Measurements from ENCODE around the gene VEPH1. TPM values are rescaled to one million over a fixed set of nuclear protein-coding genes. Genes with fewer than 3 reads are reported as not detected.

The VEPH1 gene
- polyA plus RNA-seq, 2 of the 4 experiments (the other 2 are of a cell fraction) = 0.04 to 0.16 TPM

DNA sequence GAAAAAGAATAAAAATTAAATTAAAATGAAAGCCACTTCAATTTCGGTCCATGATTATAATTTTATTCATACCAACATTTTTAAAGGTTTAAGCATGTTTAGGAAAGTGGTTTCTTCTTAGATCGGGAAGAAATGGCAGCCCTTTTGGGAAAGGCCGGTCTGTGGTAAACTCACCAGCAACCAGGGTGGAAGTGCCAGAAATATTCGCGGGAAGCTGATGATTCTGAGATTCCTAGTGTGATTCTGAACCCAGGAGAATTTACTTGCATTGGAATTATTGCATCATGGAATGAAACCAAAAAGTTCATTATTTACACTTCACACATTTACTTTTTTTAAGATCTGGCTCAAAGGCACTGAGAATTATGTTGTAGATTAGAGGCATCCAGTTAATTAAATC, 246.1 kb downstream of the VEPH1 start:
- Histone ChIP-seq H3K9me3 (no peaks in the 10 kb centered on the region), H3K4me2 (no peak overlapping the region), H3K4me3 (no peak overlapping the region), H3K4me1 (no peaks in the 10 kb centered on the region), H3K27ac (no peak overlapping the region)
- ATAC-seq (no peak), DNase-seq (ENCODE audit: low read depth in 1 of 2, low spot score in 1 of 2) (no peak), FAIRE-seq (no peak)
- TF ChIP-seq EP300 (IDR thresholded peaks at IDR 0.05) = no peak
- TF ChIP-seq TFCP2L1 (CRISPR knock-in tag; IDR thresholded peaks at IDR 0.05) = no peak
- no peak for TF ChIP-seq FOSL2 (IDR thresholded peaks at IDR 0.05)
- no peak for TF ChIP-seq FOSL2 (CRISPR knock-in tag; IDR thresholded peaks at IDR 0.05)
- TF ChIP-seq, protein P1, sequence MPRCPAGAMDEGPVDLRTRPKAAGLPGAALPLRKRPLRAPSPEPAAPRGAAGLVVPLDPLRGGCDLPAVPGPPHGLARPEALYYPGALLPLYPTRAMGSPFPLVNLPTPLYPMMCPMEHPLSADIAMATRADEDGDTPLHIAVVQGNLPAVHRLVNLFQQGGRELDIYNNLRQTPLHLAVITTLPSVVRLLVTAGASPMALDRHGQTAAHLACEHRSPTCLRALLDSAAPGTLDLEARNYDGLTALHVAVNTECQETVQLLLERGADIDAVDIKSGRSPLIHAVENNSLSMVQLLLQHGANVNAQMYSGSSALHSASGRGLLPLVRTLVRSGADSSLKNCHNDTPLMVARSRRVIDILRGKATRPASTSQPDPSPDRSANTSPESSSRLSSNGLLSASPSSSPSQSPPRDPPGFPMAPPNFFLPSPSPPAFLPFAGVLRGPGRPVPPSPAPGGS (IDR thresholded peaks at IDR 0.05) = no peak
- no peak for TF ChIP-seq RARB (CRISPR knock-in tag; IDR thresholded peaks at IDR 0.05)
- POLR2A ChIA-PET = no interaction called here
- CTCF ChIA-PET = interaction anchor here (1.1 kb wide), 1 partner anchor 19 kb away, joined by 3 read pairs; no protein-coding TSS in a partner anchor
- WGBS (ENCODE audit: missing lambda C conversion rate) = 77% methylated on average over 5 of the region's 5 CpGs

DNA sequence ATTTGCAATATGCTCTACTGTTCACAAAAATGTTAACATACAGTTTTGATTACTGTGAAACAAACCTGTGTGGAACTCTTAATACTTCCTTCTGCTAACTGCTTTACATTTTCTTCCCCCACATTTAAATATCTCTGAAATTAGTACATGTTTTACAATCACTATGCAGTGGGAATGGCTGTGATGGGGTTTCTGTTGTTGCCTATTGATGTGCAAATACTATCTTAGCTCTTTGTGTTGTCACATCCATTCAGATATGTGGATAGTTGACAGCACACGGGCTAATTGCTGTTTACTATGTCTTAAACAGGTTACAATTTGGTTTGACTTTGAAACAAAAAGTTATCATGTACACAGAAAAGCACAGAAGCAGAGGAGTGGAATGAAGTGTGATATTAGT, 247.4 kb downstream of the VEPH1 start:
- no peak overlapping the region for H3K27ac ChIP-seq
- 4% methylated on average over 1 of the region's 1 CpG for WGBS (ENCODE audit: missing lambda C conversion rate)
- ATAC-seq (no peak), DNase-seq (ENCODE audit: low read depth in 1 of 2, low spot score in 1 of 2) (no peak), FAIRE-seq (no peak)
- no peak overlapping the region for H3K4me2 ChIP-seq
- TF ChIP-seq HOXB5 (CRISPR knock-in tag; IDR thresholded peaks at IDR 0.05) = no peak
- TF ChIP-seq KDM5A (IDR thresholded peaks at IDR 0.05) = no peak
- no peak overlapping the region for H3K4me3 ChIP-seq
- CTCF ChIA-PET = interaction anchor here (1.9 kb wide), 1 partner anchor 9 kb away, joined by 4 read pairs; no protein-coding TSS in a partner anchor
- POLR2A ChIA-PET = no interaction called here
- H3K9me3 ChIP-seq = no peaks in the 10 kb centered on the region
- no peaks in the 10 kb centered on the region for H3K4me1 ChIP-seq

DNA sequence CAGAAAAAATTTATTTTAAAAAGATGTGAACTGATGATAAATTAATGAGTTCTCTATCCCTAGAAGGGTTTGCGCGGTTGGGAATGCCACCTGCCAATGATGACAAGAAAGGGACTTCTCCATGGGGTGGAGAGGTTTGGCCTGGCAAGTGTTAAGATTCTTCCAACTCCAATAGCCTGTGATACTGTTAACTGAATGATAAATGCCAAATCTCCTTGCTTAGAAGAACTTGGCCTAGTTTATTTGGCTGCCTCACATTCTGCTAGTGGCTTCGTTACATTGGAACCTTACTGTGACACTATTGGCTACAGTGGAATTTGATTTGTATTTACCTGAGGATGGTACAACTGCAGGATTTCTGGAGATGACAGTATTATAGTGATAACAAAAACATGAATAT, 251.5 kb downstream of the VEPH1 start:
- Histone ChIP-seq H3K27ac (no peak overlapping the region), H3K4me2 (no peak overlapping the region), H3K4me1 (peaks cover 9% of the 10 kb centered on the region; the same call in 2 of the 3 replicates), H3K4me3 (no peak overlapping the region), H3K9me3 (no peaks in the 10 kb centered on the region)
- FAIRE-seq = no peak
- ChIA-PET POLR2A (no interaction called here), CTCF (no interaction called here)
- WGBS (ENCODE audit: missing lambda C conversion rate) = 92% methylated on average over 3 of the region's 3 CpGs
- ATAC-seq = no peak
- no peak for DNase-seq (ENCODE audit: low read depth in 1 of 2, low spot score in 1 of 2)
- TF ChIP-seq POLR2A (IDR thresholded peaks at IDR 0.05; ENCODE audit: low read length) = no peak
- no peak for TF ChIP-seq PHF8 (IDR thresholded peaks at IDR 0.05; ENCODE audit: borderline replicate concordance, low read depth)
- TF ChIP-seq, protein P2, sequence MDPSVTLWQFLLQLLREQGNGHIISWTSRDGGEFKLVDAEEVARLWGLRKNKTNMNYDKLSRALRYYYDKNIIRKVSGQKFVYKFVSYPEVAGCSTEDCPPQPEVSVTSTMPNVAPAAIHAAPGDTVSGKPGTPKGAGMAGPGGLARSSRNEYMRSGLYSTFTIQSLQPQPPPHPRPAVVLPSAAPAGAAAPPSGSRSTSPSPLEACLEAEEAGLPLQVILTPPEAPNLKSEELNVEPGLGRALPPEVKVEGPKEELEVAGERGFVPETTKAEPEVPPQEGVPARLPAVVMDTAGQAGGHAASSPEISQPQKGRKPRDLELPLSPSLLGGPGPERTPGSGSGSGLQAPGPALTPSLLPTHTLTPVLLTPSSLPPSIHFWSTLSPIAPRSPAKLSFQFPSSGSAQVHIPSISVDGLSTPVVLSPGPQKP (IDR thresholded peaks at IDR 0.05; ENCODE audit: low read depth, low read length) = no peak
- TF ChIP-seq RFX5 (IDR thresholded peaks at IDR 0.05) = no peak
- no peak for TF ChIP-seq HOXB5 (CRISPR knock-in tag; IDR thresholded peaks at IDR 0.05)
- TF ChIP-seq CEBPB (IDR thresholded peaks at IDR 0.05) = no peak
- TF ChIP-seq BHLHE40 (IDR thresholded peaks at IDR 0.05; ENCODE audit: low read depth, low read length) = no peak
- TF ChIP-seq HOXA7 (CRISPR knock-in tag; IDR thresholded peaks at IDR 0.05) = no peak
- TF ChIP-seq, protein P3, sequence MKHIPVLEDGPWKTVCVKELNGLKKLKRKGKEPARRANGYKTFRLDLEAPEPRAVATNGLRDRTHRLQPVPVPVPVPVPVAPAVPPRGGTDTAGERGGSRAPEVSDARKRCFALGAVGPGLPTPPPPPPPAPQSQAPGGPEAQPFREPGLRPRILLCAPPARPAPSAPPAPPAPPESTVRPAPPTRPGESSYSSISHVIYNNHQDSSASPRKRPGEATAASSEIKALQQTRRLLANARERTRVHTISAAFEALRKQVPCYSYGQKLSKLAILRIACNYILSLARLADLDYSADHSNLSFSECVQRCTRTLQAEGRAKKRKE (CRISPR knock-in tag; IDR thresholded peaks at IDR 0.05; ENCODE audit: low read depth) = no peak
- TF ChIP-seq, protein P4, sequence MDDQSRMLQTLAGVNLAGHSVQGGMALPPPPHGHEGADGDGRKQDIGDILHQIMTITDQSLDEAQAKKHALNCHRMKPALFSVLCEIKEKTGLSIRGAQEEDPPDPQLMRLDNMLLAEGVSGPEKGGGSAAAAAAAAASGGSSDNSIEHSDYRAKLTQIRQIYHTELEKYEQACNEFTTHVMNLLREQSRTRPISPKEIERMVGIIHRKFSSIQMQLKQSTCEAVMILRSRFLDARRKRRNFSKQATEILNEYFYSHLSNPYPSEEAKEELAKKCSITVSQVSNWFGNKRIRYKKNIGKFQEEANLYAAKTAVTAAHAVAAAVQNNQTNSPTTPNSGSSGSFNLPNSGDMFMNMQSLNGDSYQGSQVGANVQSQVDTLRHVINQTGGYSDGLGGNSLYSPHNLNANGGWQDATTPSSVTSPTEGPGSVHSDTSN (IDR thresholded peaks at IDR 0.05) = no peak
- no peak for TF ChIP-seq FOSL2 (IDR thresholded peaks at IDR 0.05)
- no peak for TF ChIP-seq FOSL2 (CRISPR knock-in tag; IDR thresholded peaks at IDR 0.05)
- TF ChIP-seq SREBF2 (IDR thresholded peaks at IDR 0.05) = no peak
- TF ChIP-seq CBX8 (IDR thresholded peaks at IDR 0.05) = no peak
- no peak for TF ChIP-seq GATA3 (IDR thresholded peaks at IDR 0.05; ENCODE audit: borderline replicate concordance)
- no peak for TF ChIP-seq FOSB (CRISPR knock-in tag; IDR thresholded peaks at IDR 0.05)
- no peak for TF ChIP-seq CHD4 (IDR thresholded peaks at IDR 0.05; ENCODE audit: borderline replicate concordance)
- no peak for TF ChIP-seq RNF2 (IDR thresholded peaks at IDR 0.05; ENCODE audit: borderline replicate concordance, low read depth)
- no peak for TF ChIP-seq ZC3H11A (IDR thresholded peaks at IDR 0.05)
- no peak for TF ChIP-seq HEYL (CRISPR knock-in tag; IDR thresholded peaks at IDR 0.05)

Data from A549 (cell line).